ENCODE data around the gene EHMT2. TPM values are rescaled to one million over a fixed set of nuclear protein-coding genes. Genes with fewer than 3 reads are reported as not detected.
"Not testable (repeated sequence)": the region's sequence is repeated elsewhere in the genome, so short reads cannot be mapped to it uniquely, and the experiment has no call there.

Gene EHMT2
- total RNA-seq, 1 donor from 2014 or later: 53.4 TPM

DNA sequence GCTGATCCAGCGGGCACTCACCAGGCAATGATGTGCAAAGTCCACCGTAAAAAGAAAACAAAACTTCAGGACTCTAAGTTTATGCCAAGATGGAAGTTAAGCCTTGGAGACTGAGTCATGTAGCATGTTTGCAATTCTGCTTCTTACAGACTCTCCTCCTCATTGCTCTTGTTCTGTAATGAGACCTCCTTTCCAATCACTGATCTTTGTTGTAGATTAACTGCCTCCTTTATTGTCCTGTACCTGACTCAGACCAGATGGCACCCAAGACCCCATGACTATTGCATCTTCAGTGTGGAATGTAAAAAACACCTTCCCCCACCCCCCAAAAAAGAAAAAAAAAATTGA is 46.0 kb downstream of the EHMT2 start:
- TF ChIP-seq, protein P1, sequence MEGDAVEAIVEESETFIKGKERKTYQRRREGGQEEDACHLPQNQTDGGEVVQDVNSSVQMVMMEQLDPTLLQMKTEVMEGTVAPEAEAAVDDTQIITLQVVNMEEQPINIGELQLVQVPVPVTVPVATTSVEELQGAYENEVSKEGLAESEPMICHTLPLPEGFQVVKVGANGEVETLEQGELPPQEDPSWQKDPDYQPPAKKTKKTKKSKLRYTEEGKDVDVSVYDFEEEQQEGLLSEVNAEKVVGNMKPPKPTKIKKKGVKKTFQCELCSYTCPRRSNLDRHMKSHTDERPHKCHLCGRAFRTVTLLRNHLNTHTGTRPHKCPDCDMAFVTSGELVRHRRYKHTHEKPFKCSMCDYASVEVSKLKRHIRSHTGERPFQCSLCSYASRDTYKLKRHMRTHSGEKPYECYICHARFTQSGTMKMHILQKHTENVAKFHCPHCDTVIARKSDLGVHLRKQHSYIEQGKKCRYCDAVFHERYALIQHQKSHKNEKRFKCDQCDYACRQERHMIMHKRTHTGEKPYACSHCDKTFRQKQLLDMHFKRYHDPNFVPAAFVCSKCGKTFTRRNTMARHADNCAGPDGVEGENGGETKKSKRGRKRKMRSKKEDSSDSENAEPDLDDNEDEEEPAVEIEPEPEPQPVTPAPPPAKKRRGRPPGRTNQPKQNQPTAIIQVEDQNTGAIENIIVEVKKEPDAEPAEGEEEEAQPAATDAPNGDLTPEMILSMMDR (IDR thresholded peaks at IDR 0.05; ENCODE audit: unreplicated experiment): no peak
- Mint-ChIP-seq H3K27ac (ENCODE audit: unreplicated experiment) (no peak overlapping the region), H3K27me3 (ENCODE audit: unreplicated experiment) (peaks cover 4% of the 10 kb centered on the region), H3K9me3 (ENCODE audit: unreplicated experiment) (peaks cover 4% of the 10 kb centered on the region), H3K4me3 (ENCODE audit: unreplicated experiment) (no peak overlapping the region), H3K36me3 (ENCODE audit: low read depth, unreplicated experiment) (peaks cover 9% of the 10 kb centered on the region), H3K4me1 (ENCODE audit: unreplicated experiment) (no peaks in the 10 kb centered on the region)
- DNase-seq (ENCODE audit: low spot score): no peak

DNA sequence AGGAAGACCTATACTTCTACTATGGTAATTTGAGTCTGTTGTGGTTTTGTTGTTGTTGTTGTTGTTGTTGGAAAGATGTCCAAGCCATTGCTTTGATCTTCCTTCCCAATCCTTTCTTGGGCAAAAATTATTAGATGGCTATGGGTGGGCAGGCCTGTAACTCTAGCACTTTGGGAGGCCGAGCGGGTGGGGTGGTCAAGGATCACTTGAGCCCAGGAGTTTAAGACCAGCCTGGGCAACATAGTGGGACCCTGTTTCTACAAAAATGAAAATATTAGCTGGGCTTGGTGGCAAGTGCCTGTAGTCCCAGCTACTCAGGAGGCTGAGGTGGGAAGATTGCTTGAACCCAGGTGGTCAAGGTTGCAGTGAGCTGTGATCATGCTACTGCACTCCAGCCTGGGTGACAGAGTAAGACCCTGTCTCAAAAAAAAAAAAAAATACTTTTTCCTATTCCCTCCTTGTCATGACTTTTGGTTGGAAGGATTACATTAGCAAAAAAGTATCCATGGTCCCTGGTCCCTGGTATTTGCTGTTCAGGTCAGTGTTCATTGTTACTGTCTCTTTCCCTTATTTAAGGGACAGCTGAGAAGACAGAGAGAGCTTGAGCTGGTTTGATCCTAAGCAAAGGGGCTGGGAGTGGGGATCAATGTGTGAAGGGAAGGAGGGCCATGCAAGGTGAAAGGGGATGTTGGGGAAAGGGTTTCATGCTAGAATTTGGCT is 46.6 kb downstream of the EHMT2 start:
- peaks cover 4% of the 10 kb centered on the region for H3K9me3 Mint-ChIP-seq (ENCODE audit: unreplicated experiment)
- H3K4me3 Mint-ChIP-seq (ENCODE audit: unreplicated experiment): no peak overlapping the region
- peaks cover 9% of the 10 kb centered on the region for H3K36me3 Mint-ChIP-seq (ENCODE audit: low read depth, unreplicated experiment)
- TF ChIP-seq, protein P1 (IDR thresholded peaks at IDR 0.05; ENCODE audit: unreplicated experiment): no peak
- no peaks in the 10 kb centered on the region for H3K4me1 Mint-ChIP-seq (ENCODE audit: unreplicated experiment)
- H3K27me3 Mint-ChIP-seq (ENCODE audit: unreplicated experiment): peaks cover 4% of the 10 kb centered on the region
- no peak overlapping the region for H3K27ac Mint-ChIP-seq (ENCODE audit: unreplicated experiment)
- DNase-seq (ENCODE audit: low spot score): no peak

DNA sequence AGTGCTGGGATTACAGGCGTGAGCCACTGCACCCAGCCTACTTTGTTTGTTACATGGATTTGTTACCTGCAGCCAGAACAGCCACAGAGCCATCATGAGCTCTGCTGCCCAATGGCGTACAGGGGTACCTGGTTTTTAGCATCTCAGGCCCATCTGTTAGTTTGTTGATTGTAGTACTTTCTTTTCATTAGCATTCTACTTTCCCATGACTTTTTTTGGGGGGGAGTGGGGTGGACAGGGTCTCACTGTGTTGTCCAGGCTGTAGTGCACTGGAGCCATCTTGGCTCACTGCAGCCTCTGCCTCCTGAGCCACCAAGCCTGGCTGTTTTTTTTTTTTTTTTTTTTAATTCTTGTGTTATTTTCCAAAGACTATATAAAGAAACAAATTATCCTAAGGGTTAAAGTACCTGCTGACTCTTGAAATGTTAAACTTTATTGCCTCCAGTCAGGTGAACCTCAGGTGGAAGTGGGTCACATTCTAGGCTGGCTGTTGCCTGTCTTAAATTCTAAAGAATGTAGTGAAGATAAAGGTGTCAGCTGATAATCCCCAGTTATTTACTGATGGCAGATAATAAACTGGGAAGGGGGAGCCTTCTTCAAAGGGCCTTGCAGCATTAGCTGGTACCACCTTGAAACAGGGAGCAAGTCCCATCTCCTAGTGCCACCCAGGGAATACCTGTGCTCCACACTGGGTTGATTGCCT is 50.1 kb downstream of the EHMT2 start:
- no peak overlapping the region for H3K27ac Mint-ChIP-seq (ENCODE audit: unreplicated experiment)
- peaks cover 4% of the 10 kb centered on the region for H3K27me3 Mint-ChIP-seq (ENCODE audit: unreplicated experiment)

DNA sequence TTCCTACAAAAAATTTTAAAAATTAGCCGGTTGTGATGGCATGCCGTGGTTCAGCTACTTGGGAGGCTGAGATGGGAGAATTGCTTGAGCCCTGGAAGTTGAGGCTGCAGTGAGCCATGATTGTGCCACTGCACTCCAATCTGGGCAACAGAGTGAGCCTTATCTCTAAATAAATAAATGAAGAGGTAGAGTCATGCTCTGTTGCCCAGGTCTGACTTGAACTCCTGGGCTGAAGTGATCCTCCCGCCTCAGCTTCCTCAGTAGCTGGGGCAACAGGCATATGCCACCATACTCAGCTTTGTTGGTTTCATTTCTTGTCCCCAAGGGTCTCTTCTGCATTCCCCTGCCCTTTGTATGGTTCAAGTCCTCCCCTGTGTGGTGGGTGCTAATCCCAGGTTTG is 53.0 kb downstream of the EHMT2 start:
- Mint-ChIP-seq H3K4me1 (ENCODE audit: unreplicated experiment) (no peaks in the 10 kb centered on the region), H3K9me3 (ENCODE audit: unreplicated experiment) (no peaks in the 10 kb centered on the region), H3K27ac (ENCODE audit: unreplicated experiment) (no peak overlapping the region), H3K27me3 (ENCODE audit: unreplicated experiment) (no peaks in the 10 kb centered on the region), H3K4me3 (ENCODE audit: unreplicated experiment) (no peak overlapping the region), H3K36me3 (ENCODE audit: low read depth, unreplicated experiment) (peaks cover under 1% of the 10 kb centered on the region)
- DNase-seq (ENCODE audit: low spot score): no peak
- TF ChIP-seq, protein P1 (IDR thresholded peaks at IDR 0.05; ENCODE audit: unreplicated experiment): no peak

More for the DNA sequence above, 50.1 kb downstream of the EHMT2 start:
- TF ChIP-seq, protein P1 (IDR thresholded peaks at IDR 0.05; ENCODE audit: unreplicated experiment): no peak
- H3K36me3 Mint-ChIP-seq (ENCODE audit: low read depth, unreplicated experiment): peaks cover 4% of the 10 kb centered on the region
- no peak for DNase-seq (ENCODE audit: low spot score)
- H3K4me1 Mint-ChIP-seq (ENCODE audit: unreplicated experiment): no peaks in the 10 kb centered on the region
- H3K9me3 Mint-ChIP-seq (ENCODE audit: unreplicated experiment): no peaks in the 10 kb centered on the region
- H3K4me3 Mint-ChIP-seq (ENCODE audit: unreplicated experiment): no peak overlapping the region

DNA sequence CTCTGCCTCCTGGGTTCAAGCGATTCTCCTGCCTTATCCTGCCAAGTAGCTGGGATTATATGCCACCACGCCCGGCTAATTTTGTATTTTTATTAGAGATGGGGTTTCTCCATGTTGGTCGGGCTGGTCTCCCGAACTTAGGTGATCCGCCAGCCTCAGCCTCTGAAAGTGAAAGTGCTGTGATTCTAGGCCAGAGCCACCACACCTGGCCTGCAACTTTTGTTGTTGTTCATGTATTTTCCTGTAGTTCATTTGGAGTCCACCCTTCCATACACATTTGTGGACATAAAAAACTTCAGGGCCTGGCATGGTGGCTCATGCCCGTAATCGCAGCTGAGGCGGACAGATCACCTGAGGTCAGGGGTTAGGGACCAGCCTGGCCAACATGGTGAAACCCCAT is 55.4 kb downstream of the EHMT2 start:
- no peaks in the 10 kb centered on the region for H3K27me3 Mint-ChIP-seq (ENCODE audit: unreplicated experiment)
- H3K4me1 Mint-ChIP-seq (ENCODE audit: unreplicated experiment): peaks cover 6% of the 10 kb centered on the region
- no peak overlapping the region for H3K4me3 Mint-ChIP-seq (ENCODE audit: unreplicated experiment)
- H3K27ac Mint-ChIP-seq (ENCODE audit: unreplicated experiment): no peak overlapping the region
- TF ChIP-seq, protein P1 (IDR thresholded peaks at IDR 0.05; ENCODE audit: unreplicated experiment): no peak
- peaks cover 11% of the 10 kb centered on the region for H3K36me3 Mint-ChIP-seq (ENCODE audit: low read depth, unreplicated experiment)
- no peak for DNase-seq (ENCODE audit: low spot score)
- H3K9me3 Mint-ChIP-seq (ENCODE audit: unreplicated experiment): no peaks in the 10 kb centered on the region

DNA sequence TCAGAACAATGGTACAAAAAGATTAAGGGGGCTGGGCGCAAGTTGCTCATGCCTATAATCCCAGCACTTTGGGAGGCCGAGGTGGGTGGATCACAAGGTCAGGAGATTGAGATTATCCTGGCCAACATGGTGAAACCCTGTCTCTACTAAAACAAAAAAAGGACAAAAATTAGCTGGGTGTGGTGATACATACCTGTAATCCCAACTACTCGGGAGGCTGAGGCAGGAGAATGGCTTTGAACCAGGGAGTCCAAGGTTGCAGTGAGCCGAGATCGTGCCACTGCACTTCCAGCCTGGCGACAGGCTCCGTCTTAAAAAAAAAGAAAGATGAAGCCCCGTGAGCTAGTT is 57.7 kb downstream of the EHMT2 start:
- H3K4me1 Mint-ChIP-seq (ENCODE audit: unreplicated experiment): peaks cover 18% of the 10 kb centered on the region

More for the DNA sequence above, 57.7 kb downstream of the EHMT2 start:
- H3K36me3 Mint-ChIP-seq (ENCODE audit: low read depth, unreplicated experiment): peaks cover 14% of the 10 kb centered on the region
- not testable (repeated sequence) for H3K4me3 Mint-ChIP-seq (ENCODE audit: unreplicated experiment); H3K27ac Mint-ChIP-seq (ENCODE audit: unreplicated experiment); H3K27me3 Mint-ChIP-seq (ENCODE audit: unreplicated experiment); H3K9me3 Mint-ChIP-seq (ENCODE audit: unreplicated experiment); DNase-seq (ENCODE audit: low spot score)
